DOHH2 (cell line): Measurements from ENCODE around the gene DHRS12.

Source experiments
- H3F3A ChIP-seq: fragments of 200-600 bp; sonication (generic), shearing (Covaris generic); 2 replicates; pipeline ENCODE4 v1.6.0; 2016; ENCODE audit warnings: antibody characterized with exemption, mild to moderate bottlenecking; ENCODE audit not compliant: control insufficient read depth, insufficient read depth
- H3K27ac ChIP-seq: fragments of 200-600 bp; sonication (generic); 2 replicates; pipeline ENCODE4 v1.5.1; 2014; ENCODE audit warnings: low read depth, mild to moderate bottlenecking, low read length, moderate library complexity
- H3K27me3 ChIP-seq: fragments of 200-600 bp; sonication (generic); 2 replicates; pipeline ENCODE4 v1.6.1; 2014; ENCODE audit warnings: mild to moderate bottlenecking, low read length, mixed read lengths; ENCODE audit not compliant: control insufficient read depth
- H3K36me3 ChIP-seq: fragments of 200-600 bp; sonication (generic); 2 replicates; pipeline ENCODE4 v1.6.1; 2014; ENCODE audit warnings: mild to moderate bottlenecking, low read length, moderate library complexity, mixed read lengths; ENCODE audit not compliant: control insufficient read depth
- H3K4me1 ChIP-seq: fragments of 200-600 bp; sonication (generic); 2 replicates; pipeline ENCODE4 v1.6.1; 2014; ENCODE audit warnings: mild to moderate bottlenecking, low read length, mixed read lengths; ENCODE audit not compliant: control insufficient read depth
- H3K4me2 ChIP-seq: fragments of 200-600 bp; sonication (generic); 2 replicates; pipeline ENCODE4 v1.6.0; 2014; ENCODE audit warnings: mild to moderate bottlenecking, low read length, moderate library complexity
- H3K4me3 ChIP-seq: fragments of 200-600 bp; sonication (generic); 2 replicates; pipeline ENCODE4 v1.5.1; 2014; ENCODE audit warnings: mild to moderate bottlenecking, low read length, mixed read lengths
- H3K79me2 ChIP-seq: fragments of 200-600 bp; sonication (generic); 2 replicates; pipeline ENCODE4 v1.6.1; 2014; ENCODE audit warnings: mild to moderate bottlenecking, low read length, mixed read lengths; ENCODE audit not compliant: control insufficient read depth
- H3K9me2 ChIP-seq: fragments of 200-600 bp; sonication (generic); replicated peaks from 2 replicates; pipeline ENCODE4 v1.6.1; 2014; ENCODE audit warnings: mild to moderate bottlenecking, low read length, mixed read lengths; ENCODE audit not compliant: control insufficient read depth
- H3K9me3 ChIP-seq: fragments of 200-600 bp; sonication (generic); 2 replicates; pipeline ENCODE4 v1.6.1; 2014; ENCODE audit warnings: antibody characterized with exemption, low read length, mixed read lengths; ENCODE audit not compliant: control insufficient read depth, insufficient read depth
- H4K20me1 ChIP-seq: fragments of 200-600 bp; sonication (generic); 2 replicates; pipeline ENCODE4 v1.6.0; 2014; ENCODE audit warnings: low read depth, mild to moderate bottlenecking, antibody characterized with exemption, low read length, moderate library complexity; ENCODE audit not compliant: control insufficient read depth, insufficient read depth
- CTCF ChIP-seq: fragments of 200-600 bp; sonication (generic); IDR thresholded peaks from one replicate; pipeline ENCODE4 v1.5.1; 2014; ENCODE audit warnings: antibody characterized with exemption, mild to moderate bottlenecking, low read depth, low read length; ENCODE audit not compliant: poor library complexity, severe bottlenecking
- EZH2phosphoT487 ChIP-seq: fragments of 200-600 bp; sonication (generic); IDR thresholded peaks from 2 replicates; pipeline ENCODE4 v1.6.1; 2017; ENCODE audit warnings: borderline replicate concordance, mild to moderate bottlenecking, antibody characterized with exemption, low read length, moderate library complexity, mixed read lengths

DHRS12 gene

GRCh38 chr13:51786425-51787265, 17.3 kb downstream of the DHRS12 start:
- Histone ChIP-seq H3F3A (no peaks in the 10 kb centered on the region), H3K27ac (no peak overlapping the region), H3K4me1 (peaks cover 4% of the 10 kb centered on the region; the same call in 1 of the 2 replicates), H3K36me3 (no peaks in the 10 kb centered on the region), H3K4me2 (no peak overlapping the region), H3K27me3 (no peaks in the 10 kb centered on the region), H3K79me2 (no peaks in the 10 kb centered on the region), H3K9me3 (no peaks in the 10 kb centered on the region), H3K9me2 (no peaks in the 10 kb centered on the region), H3K4me3 (no peak overlapping the region), H4K20me1 (no peaks in the 10 kb centered on the region)
- TF ChIP-seq CTCF (no peak), EZH2phosphoT487 (no peak)

- H3F3A ChIP-seq = no peaks in the 10 kb centered on the region
- H3K9me3 ChIP-seq = no peaks in the 10 kb centered on the region
- no peaks in the 10 kb centered on the region for H3K9me2 ChIP-seq
- no peaks in the 10 kb centered on the region for H3K36me3 ChIP-seq
- H3K4me1 ChIP-seq = peaks cover 8% of the 10 kb centered on the region
- no peak overlapping the region for H3K4me3 ChIP-seq
- H3K4me2 ChIP-seq = no peak overlapping the region
- H3K27me3 ChIP-seq = no peaks in the 10 kb centered on the region
- no peaks in the 10 kb centered on the region for H4K20me1 ChIP-seq
- H3K79me2 ChIP-seq = no peaks in the 10 kb centered on the region
- H3K27ac ChIP-seq = no peak overlapping the region
- TF ChIP-seq CTCF (no peak), EZH2phosphoT487 (no peak)
These were observed 18.1 kb downstream of the DHRS12 start for GRCh38 chr13:51785712-51786424.

GRCh38 chr13:51784097-51784496, 19.9 kb downstream of the DHRS12 start:
- no peak overlapping the region for H3K27ac ChIP-seq
- no peaks in the 10 kb centered on the region for H3K79me2 ChIP-seq
- H3K9me3 ChIP-seq = no peaks in the 10 kb centered on the region
- H3K4me2 ChIP-seq = no peak overlapping the region
- no peak overlapping the region for H3K4me3 ChIP-seq
- no peaks in the 10 kb centered on the region for H4K20me1 ChIP-seq
- TF ChIP-seq CTCF = no peak
- no peak for TF ChIP-seq EZH2phosphoT487
- H3K4me1 ChIP-seq = peaks cover 8% of the 10 kb centered on the region
- H3F3A ChIP-seq = no peaks in the 10 kb centered on the region
- no peaks in the 10 kb centered on the region for H3K27me3 ChIP-seq
- H3K36me3 ChIP-seq = no peaks in the 10 kb centered on the region
- no peaks in the 10 kb centered on the region for H3K9me2 ChIP-seq
